Colonic mucosa (tissue), 4 donors: ENCODE data around the gene SYT8. TPM values are rescaled to one million over a fixed set of nuclear protein-coding genes. Genes with fewer than 3 reads are reported as not detected.

ENCODE experiments used
- DNase-seq: peaks from one replicate; pipeline ENCODE4 v3.0.0-alpha.2; 2020
- H3K27ac ChIP-seq: fragments of 200-600 bp; one replicate; pipeline ENCODE4 v1.8.0; 2021
- H3K27me3 ChIP-seq: fragments of 200-600 bp; one replicate; pipeline ENCODE4 v1.8.0; 2021
- H3K36me3 ChIP-seq: fragments of 200-600 bp; one replicate; pipeline ENCODE4 v1.8.0; 2021
- H3K4me1 ChIP-seq: fragments of 200-600 bp; one replicate; pipeline ENCODE4 v1.8.0; 2021; ENCODE audit warnings: mild to moderate bottlenecking
- H3K4me3 ChIP-seq: fragments of 200-600 bp; one replicate; pipeline ENCODE4 v1.8.0; 2021
- H3K9ac ChIP-seq, 2 donors: one replicate each; pipeline ENCODE4 v1.7.0; 2013; ENCODE audit warnings: control low read depth in 2 of 2, low read depth in 2 of 2, low read length in 2 of 2
- H3K9me3 ChIP-seq: fragments of 200-600 bp; one replicate; pipeline ENCODE4 v1.8.0; 2021
- CTCF ChIP-seq: fragments of 200-600 bp; IDR thresholded peaks from one replicate; pipeline ENCODE4 v1.8.0; 2022; ENCODE audit warnings: antibody characterized with exemption, mild to moderate bottlenecking
- intact Hi-C: fragments of 100-400 bp; cut with DNase I; formaldehyde crosslinking; loops from one replicate; pipeline ENCODE4 v1.14.1; 2022
- total RNA-seq, 2 donors: library from RNA; stranded (reverse); fragmentation: NEBNext Ultra II Directional in 1 of 2; extraction: Animal tissue kit (Norgen Biotek cat#: 25700) in 1 of 2; gene quantifications; one replicate each; pipeline ENCODE4 v1.2.1, GENCODE V29; 2021
- donor health status: healthy.
- donor health status: DM: no; HTN: no; CAD: no.
- donor health status: DM: no; HTN: no; CAD: no.

SYT8 gene
- total RNA-seq, 2 donors from 2014 or later, result 1.7 to 3.5 TPM

- H3K27ac ChIP-seq, result no peak overlapping the region
These were observed 11.0 kb downstream of the SYT8 start for GRCh38 chr11:1845561-1846452.

GRCh38 chr11:1846453-1846932 lies 11.7 kb downstream of the SYT8 start:
- no peak overlapping the region for H3K27ac ChIP-seq
- no peak overlapping the region for H3K4me3 ChIP-seq
- intact Hi-C loops, result no loop called here
- H3K9me3 ChIP-seq, result no peaks in the 10 kb centered on the region
- H3K27me3 ChIP-seq, result no peaks in the 10 kb centered on the region
- TF ChIP-seq CTCF, result no peak
- no peaks in the 10 kb centered on the region for H3K4me1 ChIP-seq
- no peaks in the 10 kb centered on the region for H3K36me3 ChIP-seq
- DNase-seq, result no peak
- no peak overlapping the region for H3K9ac ChIP-seq

More at GRCh38 chr11:1845561-1846452, 11.0 kb downstream of the SYT8 start:
- Histone ChIP-seq H3K36me3 (no peaks in the 10 kb centered on the region), H3K4me3 (no peak overlapping the region), H3K4me1 (no peaks in the 10 kb centered on the region), H3K9me3 (no peaks in the 10 kb centered on the region), H3K9ac (no peak overlapping the region), H3K27me3 (no peaks in the 10 kb centered on the region)
- no peak for DNase-seq
- TF ChIP-seq CTCF, result no peak
- intact Hi-C loops, result no loop called here

- no peak for DNase-seq
- no peak for TF ChIP-seq CTCF
- intact Hi-C loops, result no loop called here
- H3K36me3 ChIP-seq, result no peaks in the 10 kb centered on the region
- H3K4me3 ChIP-seq, result no peak overlapping the region
- H3K4me1 ChIP-seq, result no peaks in the 10 kb centered on the region
- H3K27me3 ChIP-seq, result no peaks in the 10 kb centered on the region
- no peak overlapping the region for H3K27ac ChIP-seq
- no peak overlapping the region for H3K9ac ChIP-seq
- H3K9me3 ChIP-seq, result no peaks in the 10 kb centered on the region
These were observed 12.4 kb downstream of the SYT8 start for GRCh38 chr11:1847006-1847735.

GRCh38 chr11:1847926-1848639 lies 13.3 kb downstream of the SYT8 start:
- Histone ChIP-seq H3K36me3 (no peaks in the 10 kb centered on the region), H3K4me1 (no peaks in the 10 kb centered on the region), H3K27me3 (no peaks in the 10 kb centered on the region), H3K9ac (no peak overlapping the region), H3K27ac (no peak overlapping the region), H3K9me3 (no peaks in the 10 kb centered on the region), H3K4me3 (no peak overlapping the region)
- intact Hi-C loops, result no loop called here
- no peak for TF ChIP-seq CTCF
- no peak for DNase-seq
